A172 (cell line): Measurements from ENCODE around the gene RNLS. TPM values are rescaled to one million over a fixed set of nuclear protein-coding genes. Genes with fewer than 3 reads are reported as not detected.
"Not testable (repeated sequence)": the region's sequence is repeated elsewhere in the genome, so short reads cannot be mapped to it uniquely, and the experiment has no call there.

Experiments used
- DNase-seq: peaks from one replicate; pipeline ENCODE4 v3.0.0-alpha.2; 2015; ENCODE audit warnings: low spot score
- total RNA-seq: library from RNA; depleted of rRNA; stranded (reverse); fragments of >200 nt; shearing (Covaris generic); gene quantifications from 2 replicates; pipeline ENCODE4 v1.2.3, GENCODE V29; 2014

Gene RNLS
- total RNA-seq, 1 experiment from 2014 or later: 25.1 TPM

DNA sequence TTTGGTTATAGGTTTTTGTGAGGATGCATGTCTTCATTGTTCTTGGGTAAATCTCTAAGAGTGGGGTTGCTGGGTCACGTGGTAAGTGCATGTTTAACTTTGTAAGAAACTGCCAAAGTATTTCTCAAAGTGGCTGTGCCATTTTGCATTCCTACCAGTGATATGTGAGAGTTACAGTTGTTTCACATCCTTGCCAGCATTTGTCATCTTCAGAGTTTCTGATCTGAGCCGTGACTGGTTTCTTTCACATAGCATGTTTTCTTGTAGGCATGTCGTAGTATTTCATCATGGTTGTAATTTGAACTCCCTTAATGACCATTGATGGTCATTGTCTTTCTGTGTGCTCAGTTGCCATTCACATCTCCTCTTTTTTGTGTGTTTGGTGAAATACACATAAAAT lies 286.0 kb downstream of the RNLS start:
- DNase-seq: no peak

GRCh38 chr10:88293651-88294230 lies 289.4 kb downstream of the RNLS start:
- no peak for DNase-seq

GRCh38 chr10:88293073-88293472 lies 290.0 kb downstream of the RNLS start:
- no peak for DNase-seq

GRCh38 chr10:88292185-88292514 lies 291.0 kb downstream of the RNLS start:
- DNase-seq: no peak

GRCh38 chr10:88291289-88292184 lies 291.6 kb downstream of the RNLS start:
- no peak for DNase-seq

DNA sequence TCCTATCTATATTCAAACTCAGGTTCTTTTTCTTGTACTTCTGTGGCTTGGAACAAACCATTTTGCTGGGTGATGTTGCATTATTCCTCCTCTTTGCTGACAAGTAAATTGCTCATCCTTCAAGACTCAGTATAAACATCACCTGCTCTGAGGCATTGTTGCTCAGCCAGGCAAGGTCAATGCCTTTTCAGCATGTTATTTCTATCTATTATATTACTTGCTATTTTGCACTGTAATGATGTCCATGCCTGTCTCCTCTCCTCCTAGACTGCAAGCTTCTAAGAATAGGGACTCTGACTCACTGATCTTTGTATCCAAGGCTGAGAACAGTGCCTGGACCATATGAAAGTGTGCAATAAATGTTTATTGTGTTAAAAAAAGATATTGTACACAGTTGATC lies 293.8 kb downstream of the RNLS start:
- DNase-seq: no peak

GRCh38 chr10:88288320-88289059 lies 294.6 kb downstream of the RNLS start:
- no peak for DNase-seq

GRCh38 chr10:88286030-88286429 lies 297.1 kb downstream of the RNLS start:
- DNase-seq: no peak

- DNase-seq: peak; percentile 76
Measured at GRCh38 chr10:88281592-88282347, 301.3 kb downstream of the RNLS start.

- no peak for DNase-seq
Measured at GRCh38 chr10:88280518-88280917, 302.6 kb downstream of the RNLS start.

- no peak for DNase-seq
Measured at GRCh38 chr10:88278912-88279311, 304.2 kb downstream of the RNLS start.

DNA sequence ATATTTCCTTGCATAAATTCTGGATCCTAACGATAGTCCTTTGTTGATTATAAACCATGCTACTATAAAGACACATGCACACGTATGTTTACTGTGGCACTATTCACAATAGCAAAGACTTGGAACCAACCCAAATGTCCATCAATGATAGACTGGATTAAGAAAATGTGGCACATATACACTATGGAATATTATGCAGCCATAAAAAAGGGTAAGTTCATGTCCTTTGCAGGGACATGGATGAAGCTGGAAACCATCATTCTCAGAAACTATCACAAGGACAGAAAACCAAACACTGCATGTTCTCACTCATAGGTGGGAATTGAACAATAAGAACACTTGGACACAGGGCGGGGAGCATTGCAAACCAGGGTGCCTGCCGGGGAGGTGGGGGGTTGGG lies 306.2 kb downstream of the RNLS start:
- not testable (repeated sequence) for DNase-seq

DNA sequence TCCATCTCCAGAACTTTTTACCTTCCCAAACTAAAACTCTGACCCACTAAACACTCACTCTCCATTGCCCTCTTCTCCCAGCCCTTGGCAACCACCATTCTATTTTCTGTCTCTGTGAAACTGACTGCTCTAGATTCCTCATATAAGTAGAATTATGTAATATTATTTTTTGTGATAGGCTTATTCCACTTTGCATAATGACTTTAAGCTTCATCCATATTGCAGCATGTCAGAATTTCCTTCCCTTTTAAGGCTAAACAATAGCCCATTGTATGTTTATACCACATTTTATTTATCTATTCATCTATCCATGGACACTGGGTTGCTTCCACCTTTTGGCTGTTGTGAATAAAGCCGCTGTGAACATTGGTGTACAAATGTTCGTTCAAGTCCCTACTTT lies 308.8 kb downstream of the RNLS start:
- DNase-seq: no peak

DNA sequence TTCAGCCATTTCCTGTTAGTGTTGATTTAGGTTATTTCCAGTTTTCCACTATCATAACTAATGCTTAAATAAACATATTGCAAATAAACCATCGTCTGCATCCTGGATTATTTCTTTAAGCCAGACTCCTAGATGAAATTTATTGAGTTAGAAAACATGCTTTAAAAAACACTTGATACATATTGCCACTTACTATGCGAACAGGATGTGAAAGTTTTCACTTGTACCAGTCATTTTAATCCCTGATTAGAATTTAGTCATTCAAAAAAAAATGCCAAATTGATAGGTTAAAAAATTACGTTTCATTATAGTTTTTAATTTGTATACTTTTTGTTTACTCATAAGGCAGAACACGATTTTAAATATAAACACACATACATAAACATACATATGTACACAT lies 309.6 kb downstream of the RNLS start:
- no peak for DNase-seq

GRCh38 chr10:88271761-88272543 lies 311.2 kb downstream of the RNLS start:
- no peak for DNase-seq

DNA sequence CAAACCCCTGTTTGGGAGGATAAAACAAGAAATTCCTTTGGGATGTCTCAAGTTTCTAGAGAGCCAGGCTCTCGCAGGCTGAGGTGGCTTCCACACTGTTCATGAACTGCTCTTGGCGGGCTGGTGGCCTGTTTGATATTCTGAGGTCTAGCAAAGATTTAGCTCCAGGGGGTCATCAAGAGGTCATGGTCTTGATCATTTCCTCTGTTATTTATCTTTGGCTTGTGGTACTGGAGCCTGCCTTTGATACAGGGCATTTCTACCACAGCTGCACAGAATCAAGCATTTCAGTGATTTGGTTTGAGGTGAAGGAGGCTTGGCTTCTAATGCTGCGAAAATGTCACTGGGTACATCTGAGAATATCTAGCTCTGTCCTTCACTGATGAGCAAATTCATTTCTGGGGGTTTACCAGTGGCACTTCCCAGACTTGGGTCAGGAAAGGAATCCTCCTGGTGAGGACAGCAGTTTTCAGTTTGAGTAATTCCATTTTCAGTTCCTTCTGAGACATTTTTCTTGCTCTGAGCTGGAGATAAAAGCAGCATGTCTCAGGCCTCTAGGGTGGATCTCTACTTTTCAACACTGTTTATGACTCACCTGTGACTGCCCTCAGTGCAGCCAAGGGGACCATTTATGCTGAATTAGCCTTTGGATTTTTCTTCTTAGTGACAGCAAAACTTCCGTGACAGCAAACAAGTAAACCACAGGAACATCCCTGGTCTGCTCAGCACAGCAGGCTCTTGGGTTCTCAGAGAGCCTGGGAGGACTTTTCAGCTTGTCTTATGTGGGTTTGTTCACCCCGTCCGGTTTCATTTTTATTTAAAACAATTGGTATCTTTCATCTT lies 312.0 kb downstream of the RNLS start:
- peak; percentile 55 for DNase-seq

- DNase-seq: no peak
Measured at GRCh38 chr10:88270061-88270808, 312.9 kb downstream of the RNLS start.

GRCh38 chr10:88262591-88263234 lies 320.4 kb downstream of the RNLS start:
- no peak for DNase-seq

GRCh38 chr10:88261152-88261551 lies 322.0 kb downstream of the RNLS start:
- DNase-seq: no peak
